SK-N-MC (cell line): ENCODE results near the gene PPP2CA.
"Not testable (repeated sequence)": the region's sequence is repeated elsewhere in the genome, so short reads cannot be mapped to it uniquely, and the experiment has no call there.

Experiments used
- DNase-seq: peaks from one replicate; pipeline ENCODE4 v3.0.0-alpha.2; 2011; ENCODE audit warnings: low read depth, low spot score
- H3K27ac ChIP-seq: fragments of 200-600 bp; sonication (generic); 2 replicates; pipeline ENCODE4 v1.5.1; 2016; ENCODE audit warnings: mixed run types
- H3K36me3 ChIP-seq: fragments of 200-600 bp; sonication (generic); 2 replicates; pipeline ENCODE4 v1.6.1; 2017; ENCODE audit warnings: antibody characterized with exemption, low read length, mixed read lengths; ENCODE audit not compliant: insufficient read depth
- H3K4me3 ChIP-seq: fragments of 200-600 bp; sonication (generic); 2 replicates; pipeline ENCODE4 v1.5.1; 2016
- H3K9ac ChIP-seq: fragments of 200-600 bp; sonication (generic); 2 replicates; pipeline ENCODE4 v1.8.0; 2017; ENCODE audit warnings: mixed run types, mixed read lengths; ENCODE audit not compliant: insufficient read length
- H3K9me3 ChIP-seq: fragments of 200-600 bp; sonication (generic); 2 replicates; pipeline ENCODE4 v1.6.1; 2017; ENCODE audit warnings: low read depth, mild to moderate bottlenecking, antibody characterized with exemption, low read length, moderate library complexity, mixed read lengths
- EZH2 ChIP-seq: fragments of 200-600 bp; sonication (generic); IDR thresholded peaks from one replicate; pipeline ENCODE4 v1.6.1; 2017; ENCODE audit warnings: antibody characterized with exemption
- FOXP2 ChIP-seq: optimal IDR thresholded peaks from 2 replicates; pipeline ENCODE3; 2011; ENCODE audit warnings: mild to moderate bottlenecking, moderate library complexity; ENCODE audit not compliant: insufficient read depth; ENCODE audit errors: extremely low read length, control extremely low read depth
- POLR2AphosphoS5 ChIP-seq: IDR thresholded peaks from 2 replicates; pipeline ENCODE4 v1.6.1; 2012; ENCODE audit warnings: mild to moderate bottlenecking, low read depth, low read length, borderline replicate concordance

Gene PPP2CA

GRCh38 chr5:134258896-134259295, 33.0 kb upstream of the PPP2CA start:
- DNase-seq: no peak
- Histone ChIP-seq H3K9ac (no peak overlapping the region), H3K9me3 (no peaks in the 10 kb centered on the region), H3K36me3 (no peaks in the 10 kb centered on the region), H3K4me3 (no peak overlapping the region), H3K27ac (no peak overlapping the region)
- TF ChIP-seq EZH2 (no peak), FOXP2 (no peak), POLR2AphosphoS5 (no peak)

GRCh38 chr5:134257176-134257575, 31.3 kb upstream of the PPP2CA start:
- no peaks in the 10 kb centered on the region for H3K36me3 ChIP-seq

GRCh38 chr5:134255418-134256150, 29.7 kb upstream of the PPP2CA start:
- Histone ChIP-seq H3K9me3 (no peaks in the 10 kb centered on the region), H3K36me3 (no peaks in the 10 kb centered on the region), H3K4me3 (no peak overlapping the region), H3K9ac (no peak overlapping the region), H3K27ac (no peak overlapping the region)
- TF ChIP-seq FOXP2 (no peak), EZH2 (no peak), POLR2AphosphoS5 (no peak)
- DNase-seq: no peak

More at GRCh38 chr5:134257176-134257575, 31.3 kb upstream of the PPP2CA start:
- Histone ChIP-seq H3K27ac (no peak overlapping the region), H3K4me3 (no peak overlapping the region), H3K9me3 (no peaks in the 10 kb centered on the region), H3K9ac (no peak overlapping the region)
- TF ChIP-seq EZH2 (no peak), POLR2AphosphoS5 (no peak), FOXP2 (no peak)
- DNase-seq: no peak

- H3K36me3 ChIP-seq, DNase-seq, H3K27ac ChIP-seq, H3K9ac ChIP-seq, H3K4me3 ChIP-seq, H3K9me3 ChIP-seq: not testable (repeated sequence)
Measured at GRCh38 chr5:134253368-134254153, 27.7 kb upstream of the PPP2CA start.

GRCh38 chr5:134252671-134253070, 26.8 kb upstream of the PPP2CA start:
- no peak overlapping the region for H3K9ac ChIP-seq
- TF ChIP-seq POLR2AphosphoS5: no peak
- TF ChIP-seq FOXP2: no peak
- no peak for TF ChIP-seq EZH2

GRCh38 chr5:134250949-134251348, 25.1 kb upstream of the PPP2CA start:
- Histone ChIP-seq H3K4me3 (no peak overlapping the region), H3K9me3 (no peaks in the 10 kb centered on the region), H3K36me3 (no peaks in the 10 kb centered on the region), H3K27ac (no peak overlapping the region), H3K9ac (no peak overlapping the region)
- DNase-seq: no peak
- no peak for TF ChIP-seq EZH2
- no peak for TF ChIP-seq FOXP2
- no peak for TF ChIP-seq POLR2AphosphoS5

More at GRCh38 chr5:134252671-134253070, 26.8 kb upstream of the PPP2CA start:
- no peak overlapping the region for H3K4me3 ChIP-seq
- H3K9me3 ChIP-seq: no peaks in the 10 kb centered on the region
- no peak for DNase-seq
- no peaks in the 10 kb centered on the region for H3K36me3 ChIP-seq
- H3K27ac ChIP-seq: no peak overlapping the region

- TF ChIP-seq FOXP2: no peak
- no peak for TF ChIP-seq EZH2
- TF ChIP-seq POLR2AphosphoS5: no peak
- Histone ChIP-seq H3K27ac (no peak overlapping the region), H3K4me3 (no peak overlapping the region), H3K9me3 (no peaks in the 10 kb centered on the region), H3K36me3 (no peaks in the 10 kb centered on the region), H3K9ac (no peak overlapping the region)
- DNase-seq: no peak
Measured at GRCh38 chr5:134249469-134250379, 23.9 kb upstream of the PPP2CA start.

GRCh38 chr5:134248256-134248655, 22.4 kb upstream of the PPP2CA start:
- Histone ChIP-seq H3K36me3 (no peaks in the 10 kb centered on the region), H3K9ac (no peak overlapping the region), H3K4me3 (no peak overlapping the region), H3K9me3 (no peaks in the 10 kb centered on the region), H3K27ac (no peak overlapping the region)
- TF ChIP-seq FOXP2: no peak
- no peak for TF ChIP-seq EZH2
- TF ChIP-seq POLR2AphosphoS5: no peak
- no peak for DNase-seq
